A673 (cell line): Measurements from ENCODE around the gene PGAM2. TPM values are rescaled to one million over a fixed set of nuclear protein-coding genes. Genes with fewer than 3 reads are reported as not detected.

ENCODE experiments used
- BruUV-seq: library from RNA; stranded (reverse); fragments of 400-500 nt; replicated peaks from 2 replicates; lab custom pipeline; 2021; lab: Mats Ljungman, UMichigan
- CTCF ChIA-PET: fragments of 300-600 bp; sonication (Branson Sonifier 250); formaldehyde crosslinking; loops from one replicate; lab custom pipeline; 2022; ENCODE audit warnings: antibody characterized with exemption; lab: Charles Lee
- POLR2A ChIA-PET: fragments of 300-600 bp; sonication (Branson Sonifier 250); formaldehyde crosslinking; loops from one replicate; lab custom pipeline; 2022; ENCODE audit warnings: antibody characterized with exemption; ENCODE audit not compliant: low non-redundant PET; lab: Charles Lee
- DNase-seq: peaks from one replicate; pipeline ENCODE4 v3.0.0-alpha.2; 2015; ENCODE audit warnings: low spot score
- H3K27ac ChIP-seq: fragments of 200-600 bp; sonication (generic); 2 replicates; pipeline ENCODE4 v1.5.1; 2016; ENCODE audit warnings: mixed run types, low read depth, mild to moderate bottlenecking, mixed read lengths, antibody characterized with exemption, low read length; ENCODE audit not compliant: poor library complexity, severe bottlenecking
- H3K27me3 ChIP-seq: fragments of 200-600 bp; sonication (generic); replicated peaks from 2 replicates; pipeline ENCODE4 v1.6.1; 2017; ENCODE audit warnings: mixed run types, low read depth, mild to moderate bottlenecking, mixed read lengths, antibody characterized with exemption, low read length; ENCODE audit not compliant: insufficient read depth, poor library complexity
- H3K36me3 ChIP-seq: fragments of 200-600 bp; sonication (generic); 2 replicates; pipeline ENCODE4 v1.6.1; 2016; ENCODE audit warnings: mixed run types, mild to moderate bottlenecking, mixed read lengths, antibody characterized with exemption, low read length; ENCODE audit not compliant: insufficient read depth, poor library complexity, severe bottlenecking
- H3K4me1 ChIP-seq: fragments of 200-600 bp; sonication (generic); 2 replicates; pipeline ENCODE4 v1.6.1; 2017; ENCODE audit warnings: mixed run types, mild to moderate bottlenecking, mixed read lengths, antibody characterized with exemption, low read length; ENCODE audit not compliant: insufficient read depth, poor library complexity, severe bottlenecking
- H3K4me3 ChIP-seq: fragments of 200-600 bp; sonication (generic); 2 replicates; pipeline ENCODE4 v1.5.1; 2016; ENCODE audit warnings: low read depth, mixed run types, mild to moderate bottlenecking, mixed read lengths, low read length; ENCODE audit not compliant: poor library complexity, severe bottlenecking
- H3K9me3 ChIP-seq: fragments of 200-600 bp; sonication (generic); 2 replicates; pipeline ENCODE4 v1.6.1; 2016; ENCODE audit warnings: mixed run types, low read depth, mild to moderate bottlenecking, mixed read lengths, antibody characterized with exemption, low read length; ENCODE audit not compliant: poor library complexity, severe bottlenecking
- EZH2 ChIP-seq: fragments of 200-600 bp; sonication (generic); IDR thresholded peaks from 2 replicates; pipeline ENCODE4 v1.6.1; 2017; ENCODE audit warnings: borderline replicate concordance, low read depth, mild to moderate bottlenecking, mixed read lengths, antibody characterized with exemption, low read length; ENCODE audit not compliant: poor library complexity, severe bottlenecking
- intact Hi-C: fragments of 100-400 bp; cut with micrococcal nuclease; formaldehyde crosslinking; loops from one replicate; pipeline ENCODE4 v1.10.0; 2022; ENCODE audit not compliant: unreplicated experiment
- total RNA-seq: library from RNA; stranded (reverse); gene quantifications from 2 replicates; pipeline ENCODE4 v1.2.3, GENCODE V29; 2021
- TF ChIP-seq, protein P1 (sequence below): fragments of 300-800, 200-600 bp; sonication (generic); conservative IDR thresholded peaks from 2 replicates; pipeline ENCODE4 v1.5.1; 2017; ENCODE audit warnings: low read depth, mild to moderate bottlenecking, antibody characterized with exemption, low read length, moderate library complexity, mixed read lengths

PGAM2 gene
- total RNA-seq, 1 experiment from 2014 or later: not detected

DNA sequence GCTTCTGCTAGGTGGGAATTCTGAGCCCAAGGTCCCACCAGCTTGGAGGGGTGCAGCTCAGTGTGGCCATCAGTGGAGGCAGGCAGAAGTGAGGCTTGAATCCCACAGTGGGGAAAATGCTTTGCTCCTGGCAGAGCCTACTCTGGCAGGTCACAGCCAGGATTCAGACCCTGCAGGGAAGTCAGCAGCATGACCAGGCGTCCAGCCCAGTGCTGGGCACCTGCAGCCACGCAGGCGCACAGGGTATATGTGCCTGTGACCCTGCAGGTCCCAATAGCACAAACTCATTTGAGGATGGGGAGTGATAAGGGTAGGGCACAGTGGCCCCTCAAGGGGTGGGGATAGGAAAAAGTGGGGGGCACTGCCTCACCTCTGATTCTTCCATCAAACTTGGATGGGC lies 30.4 kb upstream of the PGAM2 start:
- H3K4me3 ChIP-seq: no peak overlapping the region
- BruUV-seq: no TSS peak
- CTCF ChIA-PET: interaction anchor here (0.7 kb wide), 1 partner anchor 636 kb away, joined by 3 read pairs; no protein-coding TSS in a partner anchor
- TF ChIP-seq, protein P1, sequence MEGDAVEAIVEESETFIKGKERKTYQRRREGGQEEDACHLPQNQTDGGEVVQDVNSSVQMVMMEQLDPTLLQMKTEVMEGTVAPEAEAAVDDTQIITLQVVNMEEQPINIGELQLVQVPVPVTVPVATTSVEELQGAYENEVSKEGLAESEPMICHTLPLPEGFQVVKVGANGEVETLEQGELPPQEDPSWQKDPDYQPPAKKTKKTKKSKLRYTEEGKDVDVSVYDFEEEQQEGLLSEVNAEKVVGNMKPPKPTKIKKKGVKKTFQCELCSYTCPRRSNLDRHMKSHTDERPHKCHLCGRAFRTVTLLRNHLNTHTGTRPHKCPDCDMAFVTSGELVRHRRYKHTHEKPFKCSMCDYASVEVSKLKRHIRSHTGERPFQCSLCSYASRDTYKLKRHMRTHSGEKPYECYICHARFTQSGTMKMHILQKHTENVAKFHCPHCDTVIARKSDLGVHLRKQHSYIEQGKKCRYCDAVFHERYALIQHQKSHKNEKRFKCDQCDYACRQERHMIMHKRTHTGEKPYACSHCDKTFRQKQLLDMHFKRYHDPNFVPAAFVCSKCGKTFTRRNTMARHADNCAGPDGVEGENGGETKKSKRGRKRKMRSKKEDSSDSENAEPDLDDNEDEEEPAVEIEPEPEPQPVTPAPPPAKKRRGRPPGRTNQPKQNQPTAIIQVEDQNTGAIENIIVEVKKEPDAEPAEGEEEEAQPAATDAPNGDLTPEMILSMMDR: no peak
- no peak for TF ChIP-seq EZH2
- no peaks in the 10 kb centered on the region for H3K9me3 ChIP-seq
- DNase-seq: no peak
- H3K27me3 ChIP-seq: no peaks in the 10 kb centered on the region
- no peaks in the 10 kb centered on the region for H3K36me3 ChIP-seq
- no peak overlapping the region for H3K27ac ChIP-seq
- H3K4me1 ChIP-seq: peaks cover 7% of the 10 kb centered on the region
- intact Hi-C loops: no loop called here
- POLR2A ChIA-PET: no interaction called here

DNA sequence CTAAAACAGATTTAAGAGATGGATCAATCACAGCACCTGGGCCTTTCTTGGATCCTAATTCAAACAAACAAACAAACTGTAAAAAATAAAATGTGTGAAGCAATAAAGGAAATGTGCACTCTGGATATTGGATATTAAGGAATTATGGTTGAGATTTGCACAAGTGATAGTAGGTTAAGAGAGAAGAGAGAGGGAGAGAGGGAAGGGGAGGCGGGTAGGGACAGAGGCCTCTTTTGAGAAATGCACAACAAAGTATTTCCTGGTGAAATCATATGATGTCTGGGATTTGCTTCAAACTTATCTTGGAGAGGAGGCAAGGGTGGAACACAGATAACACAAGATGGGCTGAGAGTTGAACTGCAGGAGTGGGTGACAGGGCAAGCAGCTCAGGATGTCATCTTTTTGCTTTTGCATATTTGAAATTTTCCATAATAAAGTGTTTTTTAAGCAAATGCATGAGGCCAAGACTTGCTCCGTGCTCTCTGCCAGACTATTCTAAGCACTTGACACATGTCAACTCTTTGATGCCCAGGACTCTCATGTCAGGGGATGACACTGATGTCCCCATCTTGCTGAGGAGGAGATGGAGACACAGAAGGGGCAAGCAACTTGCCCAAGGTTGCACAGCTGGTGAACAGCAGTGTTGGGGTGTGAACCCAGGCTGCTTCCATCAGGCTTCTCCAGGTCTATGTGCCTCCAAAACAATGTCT lies 29.7 kb upstream of the PGAM2 start:
- Histone ChIP-seq H3K9me3 (no peaks in the 10 kb centered on the region), H3K27ac (no peak overlapping the region), H3K4me3 (no peak overlapping the region), H3K27me3 (no peaks in the 10 kb centered on the region), H3K4me1 (peaks cover 7% of the 10 kb centered on the region), H3K36me3 (no peaks in the 10 kb centered on the region)
- ChIA-PET POLR2A (no interaction called here), CTCF (no interaction called here)
- no peak for DNase-seq
- no TSS peak for BruUV-seq
- intact Hi-C loops: no loop called here
- no peak for TF ChIP-seq EZH2
- TF ChIP-seq, protein P1: no peak

DNA sequence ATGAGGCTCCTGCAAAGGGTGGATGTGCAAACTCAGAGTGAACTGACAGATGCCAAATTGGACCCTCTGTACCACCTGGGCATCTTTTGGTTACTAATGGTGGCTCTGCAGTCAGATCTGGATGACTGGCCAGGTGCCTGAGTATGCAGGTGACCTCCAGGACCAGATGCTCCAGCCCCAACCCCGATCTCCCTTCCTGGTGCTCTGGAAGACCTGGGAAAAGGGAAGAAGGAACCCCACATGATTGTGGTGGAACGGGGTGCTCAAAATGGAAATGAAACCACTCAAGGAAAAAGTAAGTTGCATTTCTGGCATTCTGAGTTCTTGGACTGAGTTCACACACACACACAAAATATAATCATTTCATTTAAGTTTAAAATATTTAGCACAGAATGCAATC lies 29.0 kb upstream of the PGAM2 start:
- intact Hi-C loops: no loop called here
- Histone ChIP-seq H3K9me3 (no peaks in the 10 kb centered on the region), H3K27me3 (no peaks in the 10 kb centered on the region), H3K4me3 (no peak overlapping the region), H3K27ac (no peak overlapping the region), H3K36me3 (no peaks in the 10 kb centered on the region), H3K4me1 (peaks cover 1% of the 10 kb centered on the region)
- CTCF ChIA-PET: no interaction called here
- POLR2A ChIA-PET: no interaction called here
- no peak for DNase-seq
- BruUV-seq: no TSS peak
- no peak for TF ChIP-seq EZH2
- TF ChIP-seq, protein P1: no peak
